Activated CD4-positive, CD25-positive, alpha-beta regulatory T cell treated with anti-CD3 and anti-CD28 coated beads, Interleukin-2, amount 50 U/mL, for 16 hours (primary cell): ENCODE results near the gene IWS1.
A peak's percentile ranks its signal among the peaks of the same experiment; 100 is the strongest.
"Not testable (repeated sequence)": the region's sequence is repeated elsewhere in the genome, so short reads cannot be mapped to it uniquely, and the experiment has no call there.

Experiments
- DNase-seq: peaks from one replicate; pipeline ENCODE4 v3.0.0-alpha.2; 2020; ENCODE audit warnings: low read depth, low spot score

The IWS1 gene

GRCh38 chr2:127526132-127527000 is at the start of gene IWS1:
TSS of gene IWS1 (minus strand) at chr2:127526489. CDS start at chr2:127526208, 281 bp downstream.
- peak; percentile 85 for DNase-seq

DNA sequence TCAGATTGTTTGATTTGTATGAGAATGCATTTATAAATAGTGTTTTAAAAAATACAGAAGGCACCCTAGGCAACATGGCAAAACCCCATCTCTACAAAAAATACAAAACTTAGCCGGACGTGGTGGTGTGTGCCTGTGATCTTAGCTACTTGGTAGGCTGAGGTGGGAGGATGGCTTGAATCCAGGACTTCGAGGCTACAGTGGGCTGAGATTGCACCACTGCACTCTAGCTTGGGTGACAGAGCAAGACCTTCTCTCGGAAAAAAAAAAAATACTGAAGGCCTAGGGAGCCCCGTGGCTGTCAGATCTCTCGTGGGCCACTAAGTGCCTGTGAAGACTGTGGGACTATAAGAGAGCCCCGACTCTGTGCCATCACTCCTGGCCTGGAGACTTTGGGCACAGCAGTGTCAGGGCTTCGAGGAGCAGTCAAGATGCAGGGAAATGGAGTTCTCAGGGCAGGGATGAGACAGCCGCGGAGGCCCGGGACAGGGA is 49.7 kb upstream of the IWS1 start:
- DNase-seq: no peak

GRCh38 chr2:127575185-127575765 is 49.0 kb upstream of the IWS1 start:
- no peak for DNase-seq

DNA sequence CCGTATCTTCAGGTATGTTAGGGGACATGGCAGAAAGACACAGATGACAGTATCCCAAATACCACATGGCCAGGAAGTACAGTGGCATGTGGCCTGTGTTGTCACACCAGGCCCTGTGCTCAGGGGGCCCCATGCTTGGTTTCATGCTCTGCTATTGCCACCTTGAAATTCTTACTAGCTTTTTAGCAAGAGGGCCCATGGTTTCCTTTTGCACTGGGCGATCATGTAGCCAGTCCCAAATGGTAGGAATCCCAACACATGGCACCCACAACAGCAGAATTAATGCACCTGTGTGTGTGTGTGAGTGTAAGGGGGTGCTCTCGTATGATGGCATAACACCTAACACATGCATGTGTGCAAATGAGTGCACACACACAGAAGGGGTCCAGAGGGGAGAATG is 48.4 kb upstream of the IWS1 start:
- no peak for DNase-seq

DNA sequence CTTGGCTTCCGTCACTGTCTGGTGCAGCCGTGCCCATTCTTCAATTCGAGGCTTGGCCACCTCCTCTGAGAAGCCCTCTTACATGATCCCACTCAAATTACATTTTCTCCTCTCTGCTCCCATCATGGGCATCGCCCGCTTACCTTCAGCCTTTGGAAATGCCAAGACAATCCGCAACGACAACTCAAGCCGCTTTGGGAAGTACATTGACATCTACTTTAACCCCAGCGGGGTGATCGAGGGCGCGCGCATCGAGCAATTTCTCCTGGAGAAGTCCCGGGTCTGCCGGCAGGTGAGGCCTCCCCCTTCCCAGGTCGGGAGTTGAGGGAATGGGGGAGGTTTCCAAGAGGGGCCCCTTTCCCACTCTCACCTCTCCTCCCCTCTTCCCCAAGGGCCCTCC is 47.5 kb upstream of the IWS1 start:
- DNase-seq: no peak

DNA sequence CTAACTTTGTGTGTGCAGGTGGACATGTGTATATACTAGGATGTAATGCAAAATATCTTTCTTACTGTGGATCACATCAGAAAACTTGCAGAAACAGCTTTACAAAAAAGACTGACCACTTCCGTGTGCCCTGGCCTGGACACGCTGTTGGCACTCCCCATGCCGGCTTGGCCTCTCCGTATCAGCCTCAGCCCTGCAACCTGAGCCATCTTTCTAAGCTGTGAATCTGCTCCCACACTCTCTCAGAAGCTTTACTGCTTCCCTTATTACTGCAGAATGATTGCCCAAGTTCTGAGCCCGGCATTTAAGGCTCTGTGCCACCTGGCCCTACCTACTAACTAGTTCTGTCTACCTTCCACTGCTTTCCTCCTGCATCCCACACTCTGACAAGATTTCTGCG is 47.0 kb upstream of the IWS1 start:
- no peak for DNase-seq

GRCh38 chr2:127572841-127573240 is 46.6 kb upstream of the IWS1 start:
- DNase-seq: no peak

DNA sequence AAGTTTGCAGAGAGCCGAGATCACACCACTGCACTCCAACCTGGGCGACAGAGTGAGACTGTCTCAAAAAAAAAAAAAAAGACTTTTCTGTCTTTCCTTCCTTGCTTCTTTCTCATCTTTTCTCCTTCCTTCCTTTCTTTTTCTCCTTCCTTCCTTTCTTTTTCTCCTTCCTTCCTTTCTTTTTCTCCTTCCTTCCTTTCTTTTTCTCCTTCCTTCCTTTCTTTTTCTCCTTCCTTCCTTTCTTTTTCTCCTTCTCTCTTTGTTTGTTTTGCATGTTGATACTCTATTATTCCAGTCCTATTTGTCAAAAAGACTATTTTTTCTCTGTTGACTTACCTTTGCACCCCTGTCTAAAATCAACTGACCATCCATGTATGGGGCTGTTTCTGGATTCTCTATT is 46.1 kb upstream of the IWS1 start:
- not testable (repeated sequence) for DNase-seq

- DNase-seq: no peak
These were observed 44.3 kb upstream of the IWS1 start for GRCh38 chr2:127570282-127571250.

GRCh38 chr2:127569666-127570065 is 43.4 kb upstream of the IWS1 start:
- DNase-seq: no peak

DNA sequence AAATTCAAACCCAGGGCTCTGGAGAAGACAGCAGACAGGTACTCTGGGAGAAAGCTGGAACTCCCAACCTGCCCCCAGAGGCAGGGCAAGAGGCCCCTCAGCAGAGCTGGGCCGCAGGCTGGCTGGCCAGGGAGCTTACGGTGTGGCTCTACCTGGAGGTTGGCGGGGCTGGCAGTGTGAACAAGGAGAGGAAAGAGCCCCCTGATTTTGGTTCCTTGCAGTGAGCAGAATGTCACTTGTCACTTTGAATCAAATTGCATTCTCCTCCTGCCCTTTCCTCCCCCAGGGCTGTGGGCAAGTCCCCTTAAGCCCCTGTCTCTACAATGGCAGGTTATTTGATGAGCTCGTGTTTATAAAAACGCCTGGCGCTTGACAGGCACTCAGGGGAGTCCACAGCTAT is 41.8 kb upstream of the IWS1 start:
- no peak for DNase-seq

GRCh38 chr2:127567351-127567854 is 41.1 kb upstream of the IWS1 start:
- no peak for DNase-seq

DNA sequence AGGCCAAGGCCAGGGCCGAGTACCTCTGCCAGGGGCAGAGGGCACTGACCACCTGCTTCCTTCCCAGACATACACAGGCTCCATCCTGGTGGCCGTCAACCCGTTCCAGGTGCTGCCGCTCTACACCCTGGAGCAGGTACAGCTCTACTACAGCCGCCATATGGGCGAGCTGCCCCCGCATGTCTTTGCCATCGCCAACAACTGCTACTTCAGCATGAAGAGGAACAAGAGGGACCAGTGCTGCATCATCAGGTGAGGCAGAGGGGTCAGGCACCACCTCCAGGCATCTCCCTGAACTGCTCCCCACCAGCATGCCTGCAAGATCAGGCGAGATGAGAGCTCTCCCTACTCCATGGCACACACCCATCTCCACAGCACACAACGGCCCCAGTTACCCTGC is 40.3 kb upstream of the IWS1 start:
- DNase-seq: no peak

GRCh38 chr2:127566139-127566417 is 39.8 kb upstream of the IWS1 start:
- no peak for DNase-seq

- no peak for DNase-seq
These were observed 39.2 kb upstream of the IWS1 start for GRCh38 chr2:127565261-127566138.

GRCh38 chr2:127564429-127565260 is 38.4 kb upstream of the IWS1 start:
- no peak for DNase-seq

DNA sequence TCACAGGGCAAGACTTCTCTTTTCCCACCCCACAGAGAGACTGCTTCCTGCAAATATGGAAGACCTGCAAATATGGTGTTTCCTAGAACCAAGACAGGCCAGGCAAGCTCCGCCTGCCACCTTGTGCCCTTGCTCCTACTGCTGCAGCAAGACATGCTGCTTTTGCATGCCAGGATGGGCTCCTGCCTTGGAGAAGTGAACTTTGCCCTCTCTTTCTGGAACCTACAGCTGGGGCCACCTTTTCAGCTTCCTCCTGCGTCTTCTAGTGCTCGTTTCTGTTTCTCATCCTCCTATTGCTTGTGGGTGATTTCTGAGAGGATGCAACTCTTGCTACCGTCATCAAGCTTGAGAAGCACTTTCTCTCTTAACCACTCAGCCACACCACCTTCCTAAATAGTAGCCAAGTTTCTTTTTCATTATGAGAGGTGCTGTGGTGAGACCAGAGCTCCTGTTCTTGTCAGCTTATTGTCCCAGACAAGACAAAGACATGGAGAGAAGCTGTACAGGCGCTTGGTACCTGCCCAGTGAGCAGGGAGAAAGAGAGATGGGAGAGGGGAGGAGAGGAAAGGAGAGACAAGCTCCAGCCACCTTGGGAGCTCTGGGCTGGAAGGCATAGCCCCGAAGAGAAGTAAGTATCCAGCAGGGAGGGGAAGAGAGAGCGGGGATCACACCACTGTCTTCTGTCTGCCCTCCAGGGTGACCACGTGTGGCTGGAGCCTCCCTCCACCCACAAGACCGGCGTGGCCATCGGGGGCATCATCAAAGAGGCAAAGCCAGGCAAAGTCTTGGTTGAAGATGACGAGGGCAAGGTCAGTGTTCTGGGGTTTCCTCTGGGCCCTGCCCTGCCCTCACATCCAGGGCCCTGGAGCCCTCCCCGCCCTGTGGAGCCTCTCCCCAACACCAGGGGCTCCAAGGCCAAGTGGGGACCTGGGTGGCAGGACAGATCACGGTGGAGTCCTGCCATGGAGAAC is 37.5 kb upstream of the IWS1 start:
- no peak for DNase-seq

DNA sequence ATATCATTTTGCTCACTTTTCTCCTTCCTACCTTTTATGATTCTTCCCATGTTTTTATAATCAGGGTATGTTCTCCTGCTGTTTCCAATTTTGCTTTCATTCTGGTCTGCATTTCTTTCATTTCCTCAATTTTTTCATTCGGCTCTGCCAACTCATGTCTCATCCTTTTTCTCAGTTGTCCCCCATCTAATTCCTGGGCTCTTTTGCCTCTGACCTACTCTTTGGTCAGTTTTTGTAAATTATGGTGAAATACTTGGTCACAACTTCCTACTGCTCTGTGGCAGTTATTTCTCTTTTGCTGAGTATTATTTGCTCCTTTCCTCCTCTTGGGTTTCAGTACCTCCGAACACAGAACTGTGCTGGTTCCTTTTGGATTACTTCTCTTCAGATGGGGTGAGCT is 36.6 kb upstream of the IWS1 start:
- DNase-seq: no peak

- DNase-seq: no peak
These were observed 35.1 kb upstream of the IWS1 start for GRCh38 chr2:127561371-127561770.
